Fibroblast of mammary gland (primary cell): ENCODE measurements around the gene TMEM147.
"Not testable (repeated sequence)": the region's sequence is repeated elsewhere in the genome, so short reads cannot be mapped to it uniquely, and the experiment has no call there.

ENCODE experiments used
- DNase-seq: peaks from one replicate; pipeline ENCODE4 v3.0.0-alpha.2; 2010; ENCODE audit warnings: low read depth
- H3K4me3 ChIP-seq: 2 replicates; pipeline ENCODE4 v1.5.1; 2011; ENCODE audit warnings: low read depth, mild to moderate bottlenecking, low read length, moderate library complexity; ENCODE audit not compliant: control insufficient read depth
- TF ChIP-seq, protein P1 (sequence below): conservative IDR thresholded peaks from 2 replicates; pipeline ENCODE4 v1.5.1; 2011; ENCODE audit warnings: low read depth, low read length, inconsistent platforms; ENCODE audit not compliant: control insufficient read depth, insufficient read depth

TMEM147 gene

DNA sequence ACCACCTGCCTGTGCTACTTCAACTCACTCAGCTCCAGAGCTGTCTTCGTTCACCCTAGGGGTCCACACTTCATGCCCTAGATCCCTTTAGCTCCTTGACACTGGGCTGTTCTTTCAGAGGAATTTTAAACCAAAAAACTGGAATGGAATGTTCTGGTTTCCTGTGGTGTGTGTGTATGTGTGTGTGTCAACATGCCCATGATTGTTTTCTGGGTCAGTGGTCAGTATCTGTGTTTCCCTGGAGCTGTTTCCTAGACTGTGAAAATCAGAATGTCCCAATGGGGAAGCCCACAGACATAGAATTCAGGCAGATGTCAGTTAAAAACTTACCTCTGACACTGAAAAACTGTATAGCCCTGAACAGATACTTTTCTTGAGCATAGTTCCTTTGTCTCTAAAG, 41.9 kb downstream of the TMEM147 start:
- TF ChIP-seq, protein P1, sequence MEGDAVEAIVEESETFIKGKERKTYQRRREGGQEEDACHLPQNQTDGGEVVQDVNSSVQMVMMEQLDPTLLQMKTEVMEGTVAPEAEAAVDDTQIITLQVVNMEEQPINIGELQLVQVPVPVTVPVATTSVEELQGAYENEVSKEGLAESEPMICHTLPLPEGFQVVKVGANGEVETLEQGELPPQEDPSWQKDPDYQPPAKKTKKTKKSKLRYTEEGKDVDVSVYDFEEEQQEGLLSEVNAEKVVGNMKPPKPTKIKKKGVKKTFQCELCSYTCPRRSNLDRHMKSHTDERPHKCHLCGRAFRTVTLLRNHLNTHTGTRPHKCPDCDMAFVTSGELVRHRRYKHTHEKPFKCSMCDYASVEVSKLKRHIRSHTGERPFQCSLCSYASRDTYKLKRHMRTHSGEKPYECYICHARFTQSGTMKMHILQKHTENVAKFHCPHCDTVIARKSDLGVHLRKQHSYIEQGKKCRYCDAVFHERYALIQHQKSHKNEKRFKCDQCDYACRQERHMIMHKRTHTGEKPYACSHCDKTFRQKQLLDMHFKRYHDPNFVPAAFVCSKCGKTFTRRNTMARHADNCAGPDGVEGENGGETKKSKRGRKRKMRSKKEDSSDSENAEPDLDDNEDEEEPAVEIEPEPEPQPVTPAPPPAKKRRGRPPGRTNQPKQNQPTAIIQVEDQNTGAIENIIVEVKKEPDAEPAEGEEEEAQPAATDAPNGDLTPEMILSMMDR = no peak
- H3K4me3 ChIP-seq = no peak overlapping the region
- no peak for DNase-seq

DNA sequence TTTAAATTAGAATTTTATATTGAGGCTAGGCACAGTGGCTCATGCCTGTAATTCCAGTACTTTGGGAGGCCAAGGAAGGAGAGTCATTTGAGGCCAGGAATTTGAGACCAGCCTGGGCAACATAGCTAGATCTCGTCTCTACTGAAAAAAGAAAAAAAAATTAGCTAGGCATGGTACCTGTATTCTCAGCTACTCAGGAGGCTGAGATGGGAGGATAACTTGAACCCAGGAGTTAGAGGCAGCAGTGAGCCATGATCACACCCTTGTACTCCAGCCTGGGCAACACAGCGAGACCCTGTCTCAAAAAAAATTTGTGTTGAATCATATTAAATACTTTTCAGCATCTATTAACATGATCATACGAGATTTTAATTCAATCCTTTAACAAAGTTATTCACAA, 45.4 kb downstream of the TMEM147 start:
- H3K4me3 ChIP-seq = no peak overlapping the region
- no peak for DNase-seq
- TF ChIP-seq, protein P1 = no peak

DNA sequence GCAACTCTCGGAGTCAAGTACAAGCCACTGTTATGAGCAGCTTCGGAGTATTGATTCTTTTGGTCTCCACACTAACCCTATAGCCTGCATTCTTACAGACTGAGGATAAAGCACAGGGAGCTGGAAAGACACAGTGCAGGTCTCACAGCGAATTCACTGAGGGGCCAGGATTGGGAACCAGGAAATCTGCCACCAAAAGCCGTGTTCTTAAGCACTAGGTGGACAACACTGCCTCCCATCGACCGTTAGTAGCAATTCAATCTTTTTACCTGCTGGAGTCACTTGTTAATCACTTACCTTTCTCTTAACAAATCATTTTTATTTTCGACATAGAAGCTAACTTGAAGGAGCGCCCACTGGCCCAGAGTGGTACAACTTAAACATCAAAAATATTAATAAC, 46.8 kb downstream of the TMEM147 start:
- TF ChIP-seq, protein P1 = peak; percentile 62
- peak; percentile 57 for DNase-seq

DNA sequence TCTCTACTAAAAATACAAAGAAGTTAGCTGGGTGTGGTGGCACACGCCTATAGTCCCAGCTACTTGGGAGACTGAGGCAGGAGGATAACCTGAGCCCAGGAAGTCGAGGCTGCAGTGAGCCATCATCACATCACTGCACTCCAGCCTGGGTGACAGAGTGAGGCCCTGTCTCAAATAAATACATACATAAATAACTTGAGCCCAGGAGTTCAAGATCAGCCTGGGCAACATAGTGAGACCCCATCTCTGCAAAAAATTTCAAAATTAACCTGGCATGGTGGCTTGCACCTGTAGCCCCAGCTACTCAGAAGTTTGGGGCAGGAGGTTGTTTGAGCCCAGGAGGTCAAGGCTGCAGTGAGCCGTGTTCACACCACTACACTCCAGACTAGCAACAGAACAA, 49.6 kb downstream of the TMEM147 start:
- not testable (repeated sequence) for DNase-seq

More for the DNA sequence above, 46.8 kb downstream of the TMEM147 start:
- no peak overlapping the region for H3K4me3 ChIP-seq

DNA sequence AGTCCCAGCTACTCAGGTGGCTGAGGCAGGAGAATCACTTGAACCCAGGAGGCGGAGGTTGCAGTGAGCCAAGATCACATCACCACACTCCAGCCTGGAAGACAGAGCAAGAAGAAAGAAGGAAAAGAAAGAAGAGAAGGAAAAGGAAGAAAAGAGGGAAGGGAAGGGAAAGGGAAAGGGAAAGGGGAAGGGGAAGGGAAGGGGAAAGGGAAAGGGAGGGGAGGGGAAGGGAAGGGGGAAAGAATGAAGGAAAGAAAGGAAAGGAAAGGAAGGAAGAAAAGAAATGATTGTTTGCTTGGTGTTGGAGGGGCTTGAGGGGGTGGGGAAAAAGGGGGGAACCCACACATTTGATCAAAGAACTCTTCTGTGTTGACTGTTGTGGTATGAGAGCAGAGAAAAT, 50.5 kb downstream of the TMEM147 start:
- TF ChIP-seq, protein P1 = no peak

More for the DNA sequence above, 49.6 kb downstream of the TMEM147 start:
- not testable (repeated sequence) for H3K4me3 ChIP-seq

DNA sequence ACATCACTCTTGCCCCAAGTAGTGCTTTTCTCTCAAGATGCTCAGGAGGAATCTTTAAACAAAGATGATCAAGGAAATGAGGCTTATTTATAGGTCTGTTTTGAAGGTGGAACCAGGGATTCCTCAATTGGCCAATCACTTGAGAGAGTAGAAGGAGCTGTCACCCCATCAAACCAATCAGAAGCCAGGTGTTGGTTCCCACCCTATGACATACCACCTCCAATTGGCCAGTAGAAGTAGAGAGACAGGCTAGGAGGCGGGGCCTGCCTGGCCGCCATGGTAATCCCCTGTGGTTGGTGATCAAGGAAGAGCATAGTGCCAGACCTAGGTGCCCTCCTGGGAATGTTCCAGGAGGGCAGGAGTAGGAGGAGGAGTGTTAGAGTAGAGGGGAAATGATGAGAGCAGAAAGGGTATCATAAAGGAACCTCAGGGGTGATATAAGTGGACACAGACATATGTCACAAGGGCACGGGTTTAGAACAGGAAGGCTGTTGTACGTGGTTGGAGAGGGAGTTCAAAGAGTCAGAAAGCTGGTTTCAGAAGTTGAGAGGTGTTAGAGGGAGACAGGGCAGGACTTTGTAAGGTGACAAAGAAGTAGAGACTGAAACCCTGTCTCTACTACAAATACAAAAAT, 51.1 kb downstream of the TMEM147 start:
- TF ChIP-seq, protein P1 = no peak
- H3K4me3 ChIP-seq = no peak overlapping the region
- DNase-seq = peak; percentile 27

More for the DNA sequence above, 50.5 kb downstream of the TMEM147 start:
- DNase-seq = no peak
- no peak overlapping the region for H3K4me3 ChIP-seq
